Thyroid gland (tissue), 4 donors: ENCODE data around the gene NEK6. TPM values are rescaled to one million over a fixed set of nuclear protein-coding genes. Genes with fewer than 3 reads are reported as not detected.

Source experiments
- DNase-seq, 2 donors: peaks; one replicate each; pipeline ENCODE4 v3.0.0-alpha.2; 2019
- H3K27ac ChIP-seq, 3 donors: fragments of 200-600 bp; sonication (generic); 1 replicate in 2 of 3; 2 replicates in 1 of 3; pipeline ENCODE4 v1.5.1; 2016 to 2019; ENCODE audit warnings: mild to moderate bottlenecking in 1 of 3, moderate library complexity in 1 of 3
- H3K27me3 ChIP-seq: fragments of 200-600 bp; sonication (generic); one replicate; pipeline ENCODE4 v1.5.1; 2019
- H3K36me3 ChIP-seq, 2 donors: fragments of 200-600 bp; sonication (generic); one replicate each; pipeline ENCODE4 v1.5.1; 2016 to 2019
- H3K4me1 ChIP-seq, 2 donors: fragments of 200-600 bp; sonication (generic); one replicate each; pipeline ENCODE4 v1.5.1; 2017 to 2019
- H3K4me3 ChIP-seq, 3 donors: fragments of 200-600 bp; sonication (generic); replicated peaks in 1 of 3; 1 replicate in 2 of 3; 2 replicates in 1 of 3; pipeline ENCODE4 v1.5.1; 2016; ENCODE audit warnings: mild to moderate bottlenecking in 1 of 3
- H3K9me3 ChIP-seq: fragments of 200-600 bp; sonication (generic); one replicate; pipeline ENCODE4 v1.5.1; 2017
- CTCF ChIP-seq, 6 experiments: fragments of 200-600 bp in 3 of 6; fragments of 450-650 bp in 3 of 6; sonication (generic) in 3 of 6; IDR thresholded peaks; one replicate each; pipeline ENCODE4 v1.5.1; 2016 to 2019; ENCODE audit warnings: antibody characterized with exemption in 6 of 6, mild to moderate bottlenecking in 2 of 6, inconsistent platforms in 1 of 6, moderate library complexity in 1 of 6
- POLR2A ChIP-seq, 2 donors: fragments of 450-650 bp; IDR thresholded peaks; one replicate each; pipeline ENCODE4 v1.6.1; 2017; ENCODE audit warnings: antibody characterized with exemption in 2 of 2, mild to moderate bottlenecking in 2 of 2, moderate library complexity in 1 of 2
- WGBS, 2 donors: methylation state at CpG; one replicate each; pipeline ENCODE4 v1.1.5; 2017; 5-methylcytosine and 5-hydroxymethylcytosine counted together
- intact Hi-C: fragments of 100-400 bp; cut with DNase I; formaldehyde crosslinking; loops from one replicate; pipeline ENCODE4 v1.15.1; 2023
- total RNA-seq, 4 donors: library from RNA; depleted of rRNA; stranded (reverse); fragments of >200 nt; gene quantifications; one replicate each; pipeline ENCODE4 v1.2.3, GENCODE V29; 2016

Gene NEK6
- total RNA-seq, 4 donors from 2014 or later, result 10.7 to 12.8 (median 11.0) TPM

GRCh38 chr9:124323904-124324303 lies 66.2 kb downstream of the NEK6 start:
- no peak for TF ChIP-seq POLR2A (IDR thresholded peaks at IDR 0.05)
- no peak for TF ChIP-seq CTCF (IDR thresholded peaks at IDR 0.05)
- no peaks in the 10 kb centered on the region for H3K4me1 ChIP-seq
- no peak overlapping the region for H3K4me3 ChIP-seq
- no peaks in the 10 kb centered on the region for H3K27me3 ChIP-seq
- intact Hi-C loops, result loop anchor here (5.0 kb wide), 1 partner anchor 192 kb away; no protein-coding TSS in a partner anchor
- no peak for DNase-seq
- H3K9me3 ChIP-seq, result no peaks in the 10 kb centered on the region
- no peak overlapping the region for H3K27ac ChIP-seq
- 81 to 86% methylated on average over 9 to 10 of the region's 10 CpGs for WGBS, 2 donors
- peaks cover 0 to 4% of the 10 kb centered on the region in 2 donors for H3K36me3 ChIP-seq

GRCh38 chr9:124325816-124326215 lies 68.1 kb downstream of the NEK6 start:
- TF ChIP-seq CTCF (IDR thresholded peaks at IDR 0.05), result no peak
- TF ChIP-seq POLR2A (IDR thresholded peaks at IDR 0.05), result no peak
- H3K4me1 ChIP-seq, result no peaks in the 10 kb centered on the region
- intact Hi-C loops, result no loop called here
- H3K36me3 ChIP-seq, result peaks cover 0 to 4% of the 10 kb centered on the region in 2 donors
- H3K27ac ChIP-seq, result no peak overlapping the region
- 90 to 100% methylated on average over 2 to 6 of the region's 6 CpGs for WGBS, 2 donors
- no peak for DNase-seq
- H3K4me3 ChIP-seq, result no peak overlapping the region
- H3K27me3 ChIP-seq, result no peaks in the 10 kb centered on the region
- no peaks in the 10 kb centered on the region for H3K9me3 ChIP-seq

GRCh38 chr9:124326378-124326777 lies 68.6 kb downstream of the NEK6 start:
- TF ChIP-seq CTCF (IDR thresholded peaks at IDR 0.05), result no peak
- TF ChIP-seq POLR2A (IDR thresholded peaks at IDR 0.05), result no peak
- WGBS, 2 donors, result 94% methylated on average over 5 to 15 of the region's 21 CpGs
- DNase-seq, result no peak
- intact Hi-C loops, result no loop called here
- no peaks in the 10 kb centered on the region for H3K9me3 ChIP-seq
- H3K27ac ChIP-seq, result no peak overlapping the region
- H3K27me3 ChIP-seq, result no peaks in the 10 kb centered on the region
- no peak overlapping the region for H3K4me3 ChIP-seq
- H3K36me3 ChIP-seq, result peaks cover 0 to 3% of the 10 kb centered on the region in 2 donors
- H3K4me1 ChIP-seq, result no peaks in the 10 kb centered on the region

GRCh38 chr9:124327491-124327890 lies 69.7 kb downstream of the NEK6 start:
- H3K9me3 ChIP-seq, result no peaks in the 10 kb centered on the region
- TF ChIP-seq POLR2A (IDR thresholded peaks at IDR 0.05) (no peak), CTCF (IDR thresholded peaks at IDR 0.05) (no peak)
- H3K4me1 ChIP-seq, result no peaks in the 10 kb centered on the region
- intact Hi-C loops, result no loop called here
- no peaks in the 10 kb centered on the region for H3K27me3 ChIP-seq
- H3K27ac ChIP-seq, result no peak overlapping the region
- DNase-seq, result no peak
- 88 to 100% methylated on average over 6 to 9 of the region's 9 CpGs for WGBS, 2 donors
- no peaks in the 10 kb centered on the region for H3K36me3 ChIP-seq
- H3K4me3 ChIP-seq, result no peak overlapping the region

- H3K4me1 ChIP-seq, result no peaks in the 10 kb centered on the region
- intact Hi-C loops, result no loop called here
- H3K4me3 ChIP-seq, result no peak overlapping the region
- no peak overlapping the region for H3K27ac ChIP-seq
- no peaks in the 10 kb centered on the region for H3K9me3 ChIP-seq
- H3K36me3 ChIP-seq, result no peaks in the 10 kb centered on the region
- DNase-seq, result no peak
- TF ChIP-seq CTCF (IDR thresholded peaks at IDR 0.05), result no peak
- TF ChIP-seq POLR2A (IDR thresholded peaks at IDR 0.05), result no peak
- H3K27me3 ChIP-seq, result no peaks in the 10 kb centered on the region
- WGBS, 2 donors, result 92 to 95% methylated on average over 8 to 12 of the region's 12 CpGs
Measured at GRCh38 chr9:124328285-124328684, 70.5 kb downstream of the NEK6 start.
